IMR-90 (cell line): ENCODE results near the gene ABCA6. TPM values are rescaled to one million over a fixed set of nuclear protein-coding genes. Genes with fewer than 3 reads are reported as not detected.

Experiments used
- ATAC-seq: fragments of 200-7000 bp; cut with Tn5 transposase; 2 replicates; pipeline ENCODE4 v1.9.1; 2020; ENCODE audit warnings: low read depth, mild to moderate bottlenecking, moderate library complexity
- BruUV-seq: library from RNA; stranded (reverse); fragments of 400-500 nt; replicated peaks from 2 replicates; lab custom pipeline; 2021; lab: Mats Ljungman, UMichigan
- CTCF ChIA-PET: fragments of 300-600 bp; formaldehyde crosslinking; extraction: SDS; loops from one replicate; lab custom pipeline; 2021; ENCODE audit warnings: antibody characterized with exemption; lab: Yijun Ruan, JAX
- POLR2A ChIA-PET: fragments of 300-600 bp; sonication (Branson Sonifier 250); formaldehyde crosslinking; loops from one replicate; lab custom pipeline; 2022; ENCODE audit warnings: antibody characterized with exemption; ENCODE audit not compliant: unreplicated experiment; lab: Charles Lee
- DNase-seq: peaks from one replicate; pipeline ENCODE4 v3.0.0; 2013
- H2AFZ ChIP-seq: replicated peaks from 2 replicates; pipeline ENCODE3; 2013; ENCODE audit warnings: low read length, mild to moderate bottlenecking; ENCODE audit not compliant: poor library complexity
- H2AK5ac ChIP-seq: 2 replicates; pipeline ENCODE4 v1.6.1; 2013; ENCODE audit warnings: low read depth, low read length, inconsistent platforms
- H2AK9ac ChIP-seq: replicated peaks from 2 replicates; pipeline ENCODE3; 2013; ENCODE audit warnings: mild to moderate bottlenecking, low read depth, low read length, moderate library complexity; ENCODE audit not compliant: poor library complexity
- H2BK120ac ChIP-seq: 2 replicates; pipeline ENCODE4 v1.6.1; 2013; ENCODE audit warnings: low read depth, low read length, inconsistent platforms
- H2BK15ac ChIP-seq: 3 replicates; pipeline ENCODE4 v1.6.1; 2013; ENCODE audit warnings: low read depth, low read length, inconsistent platforms
- H2BK20ac ChIP-seq: 2 replicates; pipeline ENCODE4 v1.6.1; 2013; ENCODE audit warnings: low read depth, mild to moderate bottlenecking, inconsistent platforms, low read length, moderate library complexity
- H2BK5ac ChIP-seq: 2 replicates; pipeline ENCODE4 v1.6.1; 2013; ENCODE audit warnings: mild to moderate bottlenecking, low read depth, low read length, inconsistent platforms; ENCODE audit not compliant: poor library complexity, severe bottlenecking
- H3K14ac ChIP-seq: replicated peaks from 2 replicates; pipeline ENCODE4 v1.6.1; 2013; ENCODE audit warnings: low read depth, low read length, inconsistent platforms
- H3K18ac ChIP-seq: 2 replicates; pipeline ENCODE4 v1.6.1; 2013; ENCODE audit warnings: low read depth, low read length, control low read depth
- H3K23ac ChIP-seq: 2 replicates; pipeline ENCODE4 v1.6.1; 2013; ENCODE audit warnings: low read depth, low read length, inconsistent platforms
- H3K27ac ChIP-seq: 2 replicates; pipeline ENCODE4 v1.5.1; 2013; ENCODE audit warnings: mild to moderate bottlenecking, control low read depth, low read length; ENCODE audit not compliant: insufficient read depth
- H3K27me3 ChIP-seq: 2 replicates; pipeline ENCODE4 v1.6.1; 2013; ENCODE audit warnings: low read length; ENCODE audit not compliant: control insufficient read depth, insufficient read depth
- H3K36me3 ChIP-seq: 2 replicates; pipeline ENCODE4 v1.6.1; 2013; ENCODE audit warnings: low read length, mixed read lengths; ENCODE audit not compliant: control insufficient read depth, insufficient read depth
- H3K4ac ChIP-seq: 2 replicates; pipeline ENCODE4 v1.6.1; 2013; ENCODE audit warnings: low read depth, low read length, inconsistent platforms
- H3K4me1 ChIP-seq: 2 replicates; pipeline ENCODE4 v1.6.1; 2013; ENCODE audit warnings: low read length, mixed read lengths; ENCODE audit not compliant: control insufficient read depth, insufficient read depth
- H3K4me2 ChIP-seq: 2 replicates; pipeline ENCODE4 v1.6.1; 2013; ENCODE audit warnings: low read depth, mild to moderate bottlenecking, control low read depth, low read length, moderate library complexity
- H3K4me3 ChIP-seq: 2 replicates; pipeline ENCODE4 v1.5.1; 2013; ENCODE audit warnings: low read depth, mild to moderate bottlenecking, control low read depth, low read length, moderate library complexity; ENCODE audit not compliant: insufficient read depth
- H3K56ac ChIP-seq: 2 replicates; pipeline ENCODE4 v1.6.1; 2013; ENCODE audit warnings: low read length, inconsistent platforms; ENCODE audit not compliant: insufficient read depth; ENCODE audit errors: extremely low read depth
- H3K79me1 ChIP-seq, 2 experiments: 2 replicates each; pipeline ENCODE4 v1.6.1; 2013; ENCODE audit warnings: low read length in 2 of 2, inconsistent platforms in 1 of 2, low read depth in 1 of 2
- H3K9ac ChIP-seq: 2 replicates; pipeline ENCODE4 v1.6.1; 2013; ENCODE audit warnings: low read depth, low read length, control low read depth
- H3K9me1 ChIP-seq: 2 replicates; pipeline ENCODE4 v1.6.1; 2013; ENCODE audit warnings: low read length, inconsistent platforms; ENCODE audit not compliant: insufficient read depth
- H3K9me3 ChIP-seq: 2 replicates; pipeline ENCODE4 v1.6.1; 2013; ENCODE audit warnings: low read length; ENCODE audit not compliant: control insufficient read depth, insufficient read depth
- H4K20me1 ChIP-seq: 2 replicates; pipeline ENCODE4 v1.6.1; 2013; ENCODE audit warnings: low read length, inconsistent platforms; ENCODE audit not compliant: insufficient read depth
- H4K5ac ChIP-seq: 2 replicates; pipeline ENCODE4 v1.6.1; 2013; ENCODE audit warnings: mild to moderate bottlenecking, low read depth, low read length, control low read depth
- H4K8ac ChIP-seq, 2 experiments: 2 replicates each; pipeline ENCODE4 v1.6.1; 2013; ENCODE audit warnings: low read depth in 2 of 2, low read length in 2 of 2, control low read depth in 1 of 2, inconsistent platforms in 1 of 2
- H4K91ac ChIP-seq: 2 replicates; pipeline ENCODE4 v1.6.1; 2013; ENCODE audit warnings: low read depth, low read length, inconsistent platforms; ENCODE audit not compliant: insufficient read depth
- BHLHE40 ChIP-seq: fragments of 150-350 bp; IDR thresholded peaks from 2 replicates; pipeline ENCODE4 v1.6.1; 2016; ENCODE audit warnings: mild to moderate bottlenecking, low read depth, low read length
- CEBPB ChIP-seq: IDR thresholded peaks from 2 replicates; pipeline ENCODE4 v1.6.1; 2012; ENCODE audit warnings: low read depth, low read length, improper control_type of control experiment
- CHD1 ChIP-seq: IDR thresholded peaks from 2 replicates; pipeline ENCODE4 v1.6.1; 2012; ENCODE audit warnings: low read depth, low read length, improper control_type of control experiment
- CTCF ChIP-seq: conservative IDR thresholded peaks from 2 replicates; pipeline ENCODE4 v1.5.1; 2012; ENCODE audit warnings: mild to moderate bottlenecking, low read depth, low read length, improper control_type of control experiment
- ELK1 ChIP-seq: fragments of 150-350 bp; IDR thresholded peaks from 2 replicates; pipeline ENCODE4 v1.6.1; 2016; ENCODE audit warnings: low read depth, mild to moderate bottlenecking, low read length, moderate library complexity, borderline replicate concordance
- FOS ChIP-seq: fragments of 150-350 bp; IDR thresholded peaks from 2 replicates; pipeline ENCODE4 v1.6.1; 2016; ENCODE audit warnings: low read depth, low read length
- MAFK ChIP-seq: IDR thresholded peaks from 2 replicates; pipeline ENCODE4 v1.6.1; 2012; ENCODE audit warnings: low read depth, low read length, improper control_type of control experiment
- MAZ ChIP-seq: IDR thresholded peaks from 2 replicates; pipeline ENCODE4 v1.6.1; 2012; ENCODE audit warnings: low read depth, mild to moderate bottlenecking, low read length, improper control_type of control experiment, moderate library complexity, borderline replicate concordance
- MXI1 ChIP-seq: IDR thresholded peaks from 2 replicates; pipeline ENCODE4 v1.6.1; 2012; ENCODE audit warnings: low read depth, mild to moderate bottlenecking, low read length, moderate library complexity, borderline replicate concordance
- NFE2L2 ChIP-seq: fragments of 150-350 bp; IDR thresholded peaks from 2 replicates; pipeline ENCODE4 v1.6.1; 2016; ENCODE audit warnings: low read depth, mild to moderate bottlenecking, low read length
- POLR2A ChIP-seq: IDR thresholded peaks from 2 replicates; pipeline ENCODE4 v1.6.1; 2012; ENCODE audit warnings: mild to moderate bottlenecking, low read depth, low read length
- RAD21 ChIP-seq: IDR thresholded peaks from 2 replicates; pipeline ENCODE4 v1.6.1; 2012; ENCODE audit warnings: low read length, improper control_type of control experiment
- RCOR1 ChIP-seq: IDR thresholded peaks from 2 replicates; pipeline ENCODE4 v1.6.1; 2012; ENCODE audit warnings: mild to moderate bottlenecking, low read length, improper control_type of control experiment; ENCODE audit not compliant: insufficient replicate concordance
- RFX5 ChIP-seq: IDR thresholded peaks from 2 replicates; pipeline ENCODE4 v1.8.0; 2012; ENCODE audit warnings: low read depth, mild to moderate bottlenecking, low read length, moderate library complexity
- SMC3 ChIP-seq: fragments of 150-350 bp; IDR thresholded peaks from 2 replicates; pipeline ENCODE4 v1.6.1; 2016; ENCODE audit warnings: low read depth, mild to moderate bottlenecking, antibody characterized with exemption, low read length, moderate library complexity
- USF2 ChIP-seq: fragments of 150-350 bp; IDR thresholded peaks from 2 replicates; pipeline ENCODE4 v1.6.1; 2017; ENCODE audit warnings: mild to moderate bottlenecking, antibody characterized with exemption, low read length, low read depth
- WGBS, 2 experiments: methylation state at CpG; one replicate each; pipeline versions ENCODE4 v1.1.5 to v1.1.7; 2013; ENCODE audit warnings: missing lambda C conversion rate in 2 of 2; ENCODE audit not compliant: insufficient read length in 1 of 2; ENCODE audit errors: extremely low coverage in 2 of 2; 5-methylcytosine and 5-hydroxymethylcytosine counted together
- dilution Hi-C: fragments of 300-500 bp; cut with HindIII; formaldehyde crosslinking; loops from one replicate; pipeline ENCODE4 v1.14.3; 2018; ENCODE audit warnings: low sequenced_read_pairs; ENCODE audit not compliant: unreplicated experiment
- in situ Hi-C: fragments of 300-500 bp; cut with MboI; formaldehyde crosslinking; loops from 3 replicates; pipeline ENCODE4 v1.14.3; 2019; ENCODE audit warnings: low sequenced_read_pairs, inconsistent platforms, mixed read lengths
- intact Hi-C: fragments of 100-400 bp; cut with micrococcal nuclease; formaldehyde crosslinking; loops from 2 replicates; pipeline ENCODE4 v1.10.0; 2022
- polyA plus RNA-seq, 3 experiments: library from polyadenylated mRNA; depleted of rRNA; stranded (reverse); fragments of >200 nt; gene quantifications; 2 replicates each; pipeline ENCODE4 v1.2.3, GENCODE V29; 2012; ENCODE audit warnings: low replicate concordance in 1 of 3
- total RNA-seq: library from RNA; depleted of rRNA; stranded (reverse); fragments of >200 nt; gene quantifications from 2 replicates; pipeline ENCODE4 v1.2.3, GENCODE V29; 2012

Gene ABCA6
- total and polyA plus RNA-seq, 2 of the 4 experiments (the other 2 are of a cell fraction), result under 0.01 TPM; not detected in 1

GRCh38 chr17:69064001-69064400 is 77.7 kb downstream of the ABCA6 start:
- Histone ChIP-seq H4K5ac (no peak overlapping the region), H3K36me3 (no peaks in the 10 kb centered on the region), H2BK15ac (no peak overlapping the region), H2BK20ac (no peak overlapping the region), H2AFZ (no peak overlapping the region), H2BK5ac (no peak overlapping the region), H4K8ac (no peak overlapping the region), H3K27ac (no peak overlapping the region), H3K56ac (no peak overlapping the region), H3K9ac (no peak overlapping the region), H2AK9ac (no peak overlapping the region), H3K14ac (no peak overlapping the region), H3K4me1 (no peaks in the 10 kb centered on the region), H2BK120ac (no peak overlapping the region), H3K23ac (no peak overlapping the region), H3K9me1 (no peaks in the 10 kb centered on the region), H4K91ac (no peak overlapping the region), H3K27me3 (no peaks in the 10 kb centered on the region), H3K9me3 (no peaks in the 10 kb centered on the region), H3K4ac (no peak overlapping the region), H4K20me1 (no peaks in the 10 kb centered on the region), H3K4me3 (no peak overlapping the region), H3K4me2 (no peak overlapping the region), H3K18ac (no peak overlapping the region), H3K79me1 (no peaks in the 10 kb centered on the region), H2AK5ac (no peak overlapping the region)
- in situ Hi-C loops, result no loop called here
- WGBS, 2 experiments, result no CpG with 5 or more reads among the region's 2 CpGs
- BruUV-seq, result no TSS peak
- intact Hi-C loops, result no loop called here
- dilution Hi-C loops, result no loop called here
- CTCF ChIA-PET, result no interaction called here
- no peak for ATAC-seq
- DNase-seq, result no peak
- no peak for TF ChIP-seq CHD1
- TF ChIP-seq POLR2A, result no peak
- TF ChIP-seq ELK1, result no peak
- no peak for TF ChIP-seq USF2
- no peak for TF ChIP-seq RAD21
- TF ChIP-seq NFE2L2, result no peak
- no peak for TF ChIP-seq MAFK
- TF ChIP-seq MAZ, result no peak
- no peak for TF ChIP-seq CEBPB
- no peak for TF ChIP-seq CTCF
- no peak for TF ChIP-seq RCOR1
- no peak for TF ChIP-seq BHLHE40
- no peak for TF ChIP-seq FOS
- TF ChIP-seq RFX5, result no peak
- TF ChIP-seq SMC3, result no peak
- TF ChIP-seq MXI1, result no peak
- POLR2A ChIA-PET, result no interaction called here
